Measurements from ENCODE around the gene CCL3.
"Not testable (repeated sequence)": the region's sequence is repeated elsewhere in the genome, so short reads cannot be mapped to it uniquely, and the experiment has no call there.

Gene CCL3

DNA sequence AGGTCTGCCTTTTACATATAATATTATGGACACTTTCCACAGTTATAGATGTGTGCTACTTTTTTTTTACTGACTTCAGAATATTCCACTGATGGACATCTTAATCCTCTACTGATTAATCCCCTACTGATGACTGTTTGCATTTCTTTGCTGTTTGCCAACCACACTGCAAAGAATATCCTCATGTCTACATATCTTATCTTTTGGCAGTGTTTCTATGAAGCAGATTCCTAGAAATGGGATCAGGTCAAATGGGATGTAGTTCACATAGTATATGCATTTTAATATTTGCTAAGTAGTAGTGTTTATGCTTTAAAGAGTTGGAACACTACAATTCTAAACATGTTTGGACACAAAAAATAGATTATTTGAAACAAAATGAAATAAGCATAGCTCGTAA lies 3.2 kb downstream of the CCL3 start:
- Histone ChIP-seq H3K27me3 (ENCODE audit: insufficient read depth, low read length, poor library complexity, severe bottlenecking) (no peaks in the 10 kb centered on the region), H3K4me1 (ENCODE audit: insufficient read depth, low read length, poor library complexity, severe bottlenecking) (peaks cover 14% of the 10 kb centered on the region), H3K4me3 (ENCODE audit: low read length, poor library complexity, severe bottlenecking) (no peak overlapping the region), H3K9me2 (replicated peaks; ENCODE audit: low read depth, low read length) (no peaks in the 10 kb centered on the region), H4K20me1 (ENCODE audit: insufficient read depth, low read length, poor library complexity, severe bottlenecking) (no peaks in the 10 kb centered on the region), H3K79me2 (ENCODE audit: insufficient read depth, low read length) (no peaks in the 10 kb centered on the region), H3K9ac (ENCODE audit: low read depth, low read length, poor library complexity, severe bottlenecking) (no peak overlapping the region), H3K9me3 (ENCODE audit: insufficient read depth, low read depth, low read length) (no peaks in the 10 kb centered on the region), H2AFZ (ENCODE audit: low read length) (no peak overlapping the region), H3K36me3 (ENCODE audit: insufficient read depth, low read length) (no peaks in the 10 kb centered on the region), H3K4me2 (ENCODE audit: low read depth, low read length, poor library complexity, severe bottlenecking) (no peak overlapping the region), H3F3A (ENCODE audit: low read depth) (no peaks in the 10 kb centered on the region)
- TF ChIP-seq, protein P1, sequence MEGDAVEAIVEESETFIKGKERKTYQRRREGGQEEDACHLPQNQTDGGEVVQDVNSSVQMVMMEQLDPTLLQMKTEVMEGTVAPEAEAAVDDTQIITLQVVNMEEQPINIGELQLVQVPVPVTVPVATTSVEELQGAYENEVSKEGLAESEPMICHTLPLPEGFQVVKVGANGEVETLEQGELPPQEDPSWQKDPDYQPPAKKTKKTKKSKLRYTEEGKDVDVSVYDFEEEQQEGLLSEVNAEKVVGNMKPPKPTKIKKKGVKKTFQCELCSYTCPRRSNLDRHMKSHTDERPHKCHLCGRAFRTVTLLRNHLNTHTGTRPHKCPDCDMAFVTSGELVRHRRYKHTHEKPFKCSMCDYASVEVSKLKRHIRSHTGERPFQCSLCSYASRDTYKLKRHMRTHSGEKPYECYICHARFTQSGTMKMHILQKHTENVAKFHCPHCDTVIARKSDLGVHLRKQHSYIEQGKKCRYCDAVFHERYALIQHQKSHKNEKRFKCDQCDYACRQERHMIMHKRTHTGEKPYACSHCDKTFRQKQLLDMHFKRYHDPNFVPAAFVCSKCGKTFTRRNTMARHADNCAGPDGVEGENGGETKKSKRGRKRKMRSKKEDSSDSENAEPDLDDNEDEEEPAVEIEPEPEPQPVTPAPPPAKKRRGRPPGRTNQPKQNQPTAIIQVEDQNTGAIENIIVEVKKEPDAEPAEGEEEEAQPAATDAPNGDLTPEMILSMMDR (conservative IDR thresholded peaks at IDR 0.05; ENCODE audit: low read length): no peak
- no peak for TF ChIP-seq EZH2phosphoT487 (IDR thresholded peaks at IDR 0.05; ENCODE audit: borderline replicate concordance)

DNA sequence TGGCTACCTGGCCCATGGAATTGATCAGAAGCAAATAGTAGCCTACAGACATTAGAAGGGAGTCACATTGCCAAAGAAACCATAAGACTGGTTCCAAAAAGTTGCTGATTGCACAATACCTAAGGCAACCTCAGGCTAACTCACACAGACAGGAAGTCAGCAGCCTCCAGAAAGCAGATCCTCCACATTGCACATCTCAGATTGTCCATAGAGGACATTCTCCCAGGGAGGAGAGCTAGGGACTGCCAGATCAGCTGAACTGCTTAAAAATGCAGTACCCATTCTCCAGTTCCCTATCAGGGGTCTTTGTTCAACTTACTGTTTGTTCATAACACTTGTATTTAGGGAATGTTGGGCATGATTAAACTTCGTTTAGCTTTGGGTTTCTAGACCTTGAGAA lies 4.2 kb downstream of the CCL3 start:
- H3K79me2 ChIP-seq (ENCODE audit: insufficient read depth, low read length): no peaks in the 10 kb centered on the region
- no peaks in the 10 kb centered on the region for H3F3A ChIP-seq (ENCODE audit: low read depth)
- no peak for TF ChIP-seq EZH2phosphoT487 (IDR thresholded peaks at IDR 0.05; ENCODE audit: borderline replicate concordance)
- TF ChIP-seq, protein P1 (conservative IDR thresholded peaks at IDR 0.05; ENCODE audit: low read length): no peak
- no peaks in the 10 kb centered on the region for H3K9me3 ChIP-seq (ENCODE audit: insufficient read depth, low read depth, low read length)
- no peak overlapping the region for H3K9ac ChIP-seq (ENCODE audit: low read depth, low read length, poor library complexity, severe bottlenecking)
- peaks cover 14% of the 10 kb centered on the region for H3K4me1 ChIP-seq (ENCODE audit: insufficient read depth, low read length, poor library complexity, severe bottlenecking)
- no peaks in the 10 kb centered on the region for H3K9me2 ChIP-seq (replicated peaks; ENCODE audit: low read depth, low read length)
- H3K27me3 ChIP-seq (ENCODE audit: insufficient read depth, low read length, poor library complexity, severe bottlenecking): peaks cover 4% of the 10 kb centered on the region
- H2AFZ ChIP-seq (ENCODE audit: low read length): no peak overlapping the region
- no peaks in the 10 kb centered on the region for H3K36me3 ChIP-seq (ENCODE audit: insufficient read depth, low read length)
- H3K4me3 ChIP-seq (ENCODE audit: low read length, poor library complexity, severe bottlenecking): no peak overlapping the region
- no peak overlapping the region for H3K4me2 ChIP-seq (ENCODE audit: low read depth, low read length, poor library complexity, severe bottlenecking)
- no peaks in the 10 kb centered on the region for H4K20me1 ChIP-seq (ENCODE audit: insufficient read depth, low read length, poor library complexity, severe bottlenecking)

DNA sequence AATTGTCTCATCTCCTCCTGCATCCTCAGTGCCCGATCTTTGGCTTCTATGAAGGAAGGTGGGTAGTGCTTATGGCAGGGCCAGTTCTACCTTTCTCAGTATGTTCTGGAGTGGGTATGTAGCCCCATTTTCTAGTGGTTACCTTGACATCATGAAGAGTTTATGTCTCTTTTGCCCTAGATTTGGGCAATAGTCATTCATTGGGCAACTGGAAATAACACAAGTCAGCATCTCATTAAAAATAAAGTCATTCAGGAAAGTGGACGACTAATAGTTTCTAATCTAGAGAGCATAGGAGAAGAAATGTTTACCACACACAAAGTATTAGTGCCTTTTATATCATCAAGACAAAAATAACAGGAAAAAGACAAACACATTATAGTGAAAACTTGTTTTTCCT lies 6.3 kb downstream of the CCL3 start:
- H3K9ac ChIP-seq (ENCODE audit: low read depth, low read length, poor library complexity, severe bottlenecking); H4K20me1 ChIP-seq (ENCODE audit: insufficient read depth, low read length, poor library complexity, severe bottlenecking); H3K9me2 ChIP-seq (replicated peaks; ENCODE audit: low read depth, low read length); H3F3A ChIP-seq (ENCODE audit: low read depth); H2AFZ ChIP-seq (ENCODE audit: low read length); H3K4me1 ChIP-seq (ENCODE audit: insufficient read depth, low read length, poor library complexity, severe bottlenecking); H3K36me3 ChIP-seq (ENCODE audit: insufficient read depth, low read length); H3K4me3 ChIP-seq (ENCODE audit: low read length, poor library complexity, severe bottlenecking); H3K9me3 ChIP-seq (ENCODE audit: insufficient read depth, low read depth, low read length); H3K4me2 ChIP-seq (ENCODE audit: low read depth, low read length, poor library complexity, severe bottlenecking); H3K79me2 ChIP-seq (ENCODE audit: insufficient read depth, low read length): not testable (repeated sequence)
- peaks cover 23% of the 10 kb centered on the region for H3K27me3 ChIP-seq (ENCODE audit: insufficient read depth, low read length, poor library complexity, severe bottlenecking)

DNA sequence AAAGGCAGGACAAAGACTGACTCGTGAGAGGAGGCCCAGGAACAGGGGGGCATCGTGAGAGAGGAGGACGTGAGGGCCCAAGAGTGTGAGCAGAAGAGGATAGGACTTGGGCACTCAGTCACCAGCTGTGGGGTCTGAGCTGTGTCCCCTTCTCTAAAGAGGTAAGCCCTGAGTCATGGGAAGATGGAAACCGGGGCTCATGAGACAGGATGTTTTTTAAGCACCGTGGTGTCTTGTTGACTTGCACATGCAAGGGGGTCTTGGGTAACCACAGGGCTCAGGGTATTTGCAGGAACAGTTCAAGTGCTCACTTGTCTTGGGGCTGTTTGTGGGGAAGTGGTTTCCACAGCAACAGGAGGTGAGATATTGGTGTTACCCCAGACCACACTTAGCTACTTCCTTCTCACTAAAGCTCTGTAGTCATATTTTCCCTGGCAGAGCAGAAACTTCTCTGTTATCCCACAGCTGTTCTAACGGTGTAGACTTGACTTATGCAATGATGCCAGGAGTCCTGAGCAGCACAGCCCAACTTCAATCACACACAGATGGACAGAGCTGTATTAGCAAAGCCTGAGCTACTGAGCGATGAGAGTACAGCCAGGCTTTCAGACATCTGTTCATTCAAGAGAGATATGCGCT lies 7.3 kb downstream of the CCL3 start:
- H3K79me2 ChIP-seq (ENCODE audit: insufficient read depth, low read length); H3K9ac ChIP-seq (ENCODE audit: low read depth, low read length, poor library complexity, severe bottlenecking); H3K4me1 ChIP-seq (ENCODE audit: insufficient read depth, low read length, poor library complexity, severe bottlenecking); H3K36me3 ChIP-seq (ENCODE audit: insufficient read depth, low read length); H3F3A ChIP-seq (ENCODE audit: low read depth); H3K9me2 ChIP-seq (replicated peaks; ENCODE audit: low read depth, low read length); H3K9me3 ChIP-seq (ENCODE audit: insufficient read depth, low read depth, low read length); H4K20me1 ChIP-seq (ENCODE audit: insufficient read depth, low read length, poor library complexity, severe bottlenecking): not testable (repeated sequence)
- H3K4me3 ChIP-seq (ENCODE audit: low read length, poor library complexity, severe bottlenecking): peak overlapping the region; percentile 46
- H3K27me3 ChIP-seq (ENCODE audit: insufficient read depth, low read length, poor library complexity, severe bottlenecking): peaks cover 28% of the 10 kb centered on the region
- H2AFZ ChIP-seq (ENCODE audit: low read length): peak overlapping the region; percentile 67
- peak overlapping the region; percentile 39 for H3K4me2 ChIP-seq (ENCODE audit: low read depth, low read length, poor library complexity, severe bottlenecking)

DNA sequence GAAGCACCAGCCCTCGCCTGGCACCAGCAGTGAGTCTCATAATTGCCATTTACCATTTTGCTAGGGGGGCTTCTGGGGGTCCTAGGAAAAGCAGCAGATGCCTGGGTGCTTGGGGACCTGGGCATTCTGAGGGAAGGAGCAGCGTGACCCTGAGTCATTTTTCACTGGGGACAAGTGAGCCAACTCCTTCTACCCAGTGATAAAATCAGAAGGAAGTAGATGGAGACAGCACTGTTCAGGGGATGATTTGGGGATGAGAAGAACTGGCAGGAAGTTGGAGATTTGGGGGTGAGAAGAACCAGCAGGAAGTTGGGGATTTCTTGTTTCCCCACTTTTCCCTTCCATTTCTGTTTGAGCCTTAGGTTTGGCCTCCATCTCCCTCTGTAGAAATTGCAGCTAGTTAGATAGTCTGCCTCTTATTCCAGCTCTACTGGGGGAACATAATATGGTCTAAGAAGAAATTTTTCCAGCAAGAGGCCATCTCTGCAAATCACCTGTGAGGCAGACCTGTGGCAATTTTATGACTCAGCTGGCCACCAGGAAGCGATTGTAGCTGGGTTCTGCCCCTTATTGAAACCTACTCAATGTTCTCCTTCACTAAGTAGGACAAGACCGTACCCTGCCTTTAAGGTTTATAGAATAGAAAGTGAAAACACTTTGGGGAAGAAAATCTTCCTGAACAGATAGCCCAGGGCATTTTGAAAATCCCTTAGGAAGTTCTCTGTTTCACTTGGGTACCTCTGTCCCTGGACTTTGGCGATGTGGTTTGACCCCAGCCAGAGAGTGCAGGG lies 8.1 kb downstream of the CCL3 start:
- not testable (repeated sequence) for H4K20me1 ChIP-seq (ENCODE audit: insufficient read depth, low read length, poor library complexity, severe bottlenecking); H3K4me1 ChIP-seq (ENCODE audit: insufficient read depth, low read length, poor library complexity, severe bottlenecking); H3K36me3 ChIP-seq (ENCODE audit: insufficient read depth, low read length); H3F3A ChIP-seq (ENCODE audit: low read depth); H3K9me3 ChIP-seq (ENCODE audit: insufficient read depth, low read depth, low read length); H3K79me2 ChIP-seq (ENCODE audit: insufficient read depth, low read length); H3K4me3 ChIP-seq (ENCODE audit: low read length, poor library complexity, severe bottlenecking); H3K9me2 ChIP-seq (replicated peaks; ENCODE audit: low read depth, low read length); H3K9ac ChIP-seq (ENCODE audit: low read depth, low read length, poor library complexity, severe bottlenecking)
- Histone ChIP-seq H3K4me2 (ENCODE audit: low read depth, low read length, poor library complexity, severe bottlenecking) (peak overlapping the region; percentile 39), H3K27me3 (ENCODE audit: insufficient read depth, low read length, poor library complexity, severe bottlenecking) (peaks cover 30% of the 10 kb centered on the region), H2AFZ (ENCODE audit: low read length) (peak overlapping the region; percentile 67)

Data from Loucy (cell line).